ENCODE results near the gene EXOSC9.
A peak's percentile ranks its signal among the peaks of the same experiment; 100 is the strongest.
"Not testable (repeated sequence)": the region's sequence is repeated elsewhere in the genome, so short reads cannot be mapped to it uniquely, and the experiment has no call there.

Gene EXOSC9, protein sequence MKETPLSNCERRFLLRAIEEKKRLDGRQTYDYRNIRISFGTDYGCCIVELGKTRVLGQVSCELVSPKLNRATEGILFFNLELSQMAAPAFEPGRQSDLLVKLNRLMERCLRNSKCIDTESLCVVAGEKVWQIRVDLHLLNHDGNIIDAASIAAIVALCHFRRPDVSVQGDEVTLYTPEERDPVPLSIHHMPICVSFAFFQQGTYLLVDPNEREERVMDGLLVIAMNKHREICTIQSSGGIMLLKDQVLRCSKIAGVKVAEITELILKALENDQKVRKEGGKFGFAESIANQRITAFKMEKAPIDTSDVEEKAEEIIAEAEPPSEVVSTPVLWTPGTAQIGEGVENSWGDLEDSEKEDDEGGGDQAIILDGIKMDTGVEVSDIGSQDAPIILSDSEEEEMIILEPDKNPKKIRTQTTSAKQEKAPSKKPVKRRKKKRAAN

DNA sequence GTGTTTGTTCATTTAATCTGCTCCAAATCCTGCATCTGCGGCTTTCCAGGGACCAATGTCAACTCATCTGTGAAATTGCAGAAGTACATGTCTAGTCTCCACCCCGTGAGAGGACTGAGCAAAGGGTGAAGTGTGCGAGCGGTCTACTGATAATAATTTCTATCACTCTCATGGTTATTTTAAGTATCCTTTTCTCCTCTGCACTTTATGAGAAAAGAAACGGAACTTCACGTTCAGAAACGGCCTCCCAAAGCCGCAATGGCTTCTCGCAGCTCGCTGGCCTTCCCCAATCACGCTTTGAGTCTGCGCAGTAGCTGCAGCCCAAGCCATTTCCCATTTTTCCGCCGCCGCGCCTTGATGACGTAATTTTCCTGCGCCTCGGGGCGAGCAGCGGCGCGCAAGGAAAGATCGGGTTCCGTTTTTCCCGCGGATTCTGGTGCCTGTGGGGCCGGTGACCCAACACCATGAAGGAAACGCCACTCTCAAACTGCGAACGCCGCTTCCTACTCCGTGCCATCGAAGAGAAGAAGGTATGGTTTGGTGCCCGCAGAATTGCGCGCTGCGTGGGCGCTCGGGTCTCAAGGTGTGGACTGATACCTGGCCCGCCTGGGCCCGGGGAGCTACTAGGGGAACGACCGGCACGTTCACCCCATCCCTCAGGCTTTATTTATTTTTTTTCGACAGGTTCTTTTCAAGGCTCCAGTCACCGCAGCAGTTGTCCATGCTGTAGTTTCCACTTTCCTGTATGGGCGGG lies at the start of gene EXOSC9:
Gene EXOSC9 (plus strand): TSS at position 363 of the 754 bp plus-strand sequence. CDS start 102 bp downstream, at position 465.
- TF ChIP-seq, protein P1, sequence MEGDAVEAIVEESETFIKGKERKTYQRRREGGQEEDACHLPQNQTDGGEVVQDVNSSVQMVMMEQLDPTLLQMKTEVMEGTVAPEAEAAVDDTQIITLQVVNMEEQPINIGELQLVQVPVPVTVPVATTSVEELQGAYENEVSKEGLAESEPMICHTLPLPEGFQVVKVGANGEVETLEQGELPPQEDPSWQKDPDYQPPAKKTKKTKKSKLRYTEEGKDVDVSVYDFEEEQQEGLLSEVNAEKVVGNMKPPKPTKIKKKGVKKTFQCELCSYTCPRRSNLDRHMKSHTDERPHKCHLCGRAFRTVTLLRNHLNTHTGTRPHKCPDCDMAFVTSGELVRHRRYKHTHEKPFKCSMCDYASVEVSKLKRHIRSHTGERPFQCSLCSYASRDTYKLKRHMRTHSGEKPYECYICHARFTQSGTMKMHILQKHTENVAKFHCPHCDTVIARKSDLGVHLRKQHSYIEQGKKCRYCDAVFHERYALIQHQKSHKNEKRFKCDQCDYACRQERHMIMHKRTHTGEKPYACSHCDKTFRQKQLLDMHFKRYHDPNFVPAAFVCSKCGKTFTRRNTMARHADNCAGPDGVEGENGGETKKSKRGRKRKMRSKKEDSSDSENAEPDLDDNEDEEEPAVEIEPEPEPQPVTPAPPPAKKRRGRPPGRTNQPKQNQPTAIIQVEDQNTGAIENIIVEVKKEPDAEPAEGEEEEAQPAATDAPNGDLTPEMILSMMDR (IDR thresholded peaks at IDR 0.05; ENCODE audit: unreplicated experiment in 3 of 3), result no peak
- H3K36me3 Mint-ChIP-seq (ENCODE audit: low read depth), result peaks cover 18% of the 10 kb centered on the region
- peak within 1 kb of the TSS; percentile 88 to 93 (median 92) for H3K4me3 Mint-ChIP-seq
- H3K4me1 Mint-ChIP-seq, result peaks cover 20% of the 10 kb centered on the region
- no peaks in the 10 kb centered on the region for H3K27me3 Mint-ChIP-seq (ENCODE audit: low read depth)
- H3K27ac Mint-ChIP-seq, result peak within 1 kb of the TSS; percentile 96 to 99 (median 97)
- no peaks in the 10 kb centered on the region for H3K9me3 Mint-ChIP-seq

DNA sequence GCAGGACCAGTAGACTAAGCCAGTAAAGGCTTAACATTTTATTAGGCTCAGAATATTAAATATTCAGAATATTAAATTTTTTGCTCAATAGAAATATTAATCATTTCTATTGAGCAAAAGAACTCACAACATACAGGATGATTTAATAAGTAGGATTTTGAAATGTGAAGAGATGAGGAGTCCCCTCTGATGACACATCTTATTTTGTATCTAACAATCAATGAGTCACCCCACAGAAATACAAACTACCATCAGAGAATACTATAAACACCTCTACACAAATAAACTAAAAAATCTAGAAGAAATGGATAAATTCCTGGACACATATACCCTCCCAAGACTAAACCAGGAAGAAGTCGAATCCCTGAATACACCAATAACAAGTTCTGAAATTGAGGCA lies 49.0 kb upstream of the EXOSC9 start:
- not testable (repeated sequence) for H3K9me3 Mint-ChIP-seq; H3K27ac Mint-ChIP-seq; H3K4me1 Mint-ChIP-seq; H3K27me3 Mint-ChIP-seq (ENCODE audit: low read depth); H3K4me3 Mint-ChIP-seq; H3K36me3 Mint-ChIP-seq (ENCODE audit: low read depth)

DNA sequence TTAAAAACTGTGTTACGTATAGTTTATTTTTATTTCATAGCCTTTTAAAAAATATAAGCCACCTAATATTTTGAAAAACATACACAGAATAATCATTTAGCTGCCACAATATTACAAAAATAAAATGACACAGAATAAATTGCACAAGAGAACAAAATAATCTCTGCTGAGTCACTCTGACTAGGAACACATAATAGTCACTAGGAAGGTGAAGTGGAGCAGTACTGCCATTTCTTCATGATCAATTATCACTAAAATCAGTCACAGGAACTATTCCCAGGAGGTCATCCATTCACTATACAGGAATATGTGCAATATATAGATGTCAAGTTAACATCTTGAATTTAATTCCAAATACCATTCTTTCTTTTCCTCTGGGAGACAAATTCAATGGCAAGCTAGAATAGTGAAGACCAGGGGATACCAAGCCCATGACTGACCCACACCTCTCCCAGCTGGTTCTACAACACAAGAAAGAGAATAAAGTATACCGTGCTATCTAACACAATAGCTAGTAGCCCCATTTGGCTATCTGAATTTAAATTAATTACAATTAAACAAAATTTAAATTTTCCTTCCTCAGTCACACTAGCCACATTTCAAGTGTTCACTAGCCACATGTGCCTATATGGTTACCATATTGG lies 42.1 kb upstream of the EXOSC9 start:
- no peaks in the 10 kb centered on the region for H3K4me1 Mint-ChIP-seq
- TF ChIP-seq, protein P1 (IDR thresholded peaks at IDR 0.05; ENCODE audit: unreplicated experiment in 3 of 3), result no peak
- H3K4me3 Mint-ChIP-seq, result no peak overlapping the region
- H3K27ac Mint-ChIP-seq, result no peak overlapping the region
- H3K36me3 Mint-ChIP-seq (ENCODE audit: low read depth), result no peaks in the 10 kb centered on the region
- peaks cover 2% of the 10 kb centered on the region for H3K9me3 Mint-ChIP-seq
- peaks cover 48% of the 10 kb centered on the region for H3K27me3 Mint-ChIP-seq (ENCODE audit: low read depth)

DNA sequence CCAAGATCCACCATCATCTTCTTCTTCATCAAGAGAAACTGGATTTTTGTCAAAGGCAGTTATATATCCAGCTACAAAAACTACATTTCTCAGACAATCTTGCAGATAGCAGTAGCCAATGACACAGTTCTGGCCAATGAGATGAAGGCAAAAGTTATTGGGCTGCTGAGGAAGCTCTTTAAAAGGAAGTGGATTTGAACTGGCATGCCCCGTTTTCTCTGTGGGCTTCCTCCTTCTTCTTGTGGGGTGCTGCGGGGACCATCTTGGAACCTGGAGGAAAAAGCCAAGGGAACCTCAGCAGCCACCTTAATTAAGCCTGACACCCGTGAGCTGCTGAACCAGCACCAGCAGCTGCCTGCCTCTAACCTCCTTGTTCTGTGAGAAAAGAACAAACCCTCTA lies 40.9 kb upstream of the EXOSC9 start:
- peaks cover 2% of the 10 kb centered on the region for H3K9me3 Mint-ChIP-seq
- H3K27ac Mint-ChIP-seq, result no peak overlapping the region
- H3K27me3 Mint-ChIP-seq (ENCODE audit: low read depth), result peaks cover 55% of the 10 kb centered on the region
- H3K36me3 Mint-ChIP-seq (ENCODE audit: low read depth), result no peaks in the 10 kb centered on the region
- TF ChIP-seq, protein P1 (IDR thresholded peaks at IDR 0.05; ENCODE audit: unreplicated experiment in 3 of 3), result no peak
- no peak overlapping the region for H3K4me3 Mint-ChIP-seq
- H3K4me1 Mint-ChIP-seq, result peaks cover 1% of the 10 kb centered on the region

DNA sequence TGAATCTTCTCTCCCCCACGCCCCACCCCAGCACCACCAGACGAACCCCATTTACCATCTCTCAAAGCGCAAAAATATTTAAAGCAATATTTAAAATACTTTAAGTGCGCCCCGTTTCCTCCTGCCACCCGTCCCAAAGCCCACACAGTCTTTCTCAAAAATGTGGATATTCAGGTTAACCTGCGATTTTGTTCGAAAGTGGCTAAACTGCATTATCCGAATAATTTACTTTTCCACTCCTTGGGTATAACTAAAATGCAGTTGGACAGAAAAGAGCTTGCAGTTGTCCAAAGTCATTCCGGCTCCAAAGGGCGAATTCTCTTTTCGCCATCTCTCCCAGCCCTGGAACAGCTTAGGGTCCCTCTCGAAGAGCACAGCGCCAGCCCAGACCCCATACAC lies 36.8 kb upstream of the EXOSC9 start:
- TF ChIP-seq, protein P1 (IDR thresholded peaks at IDR 0.05; ENCODE audit: unreplicated experiment in 3 of 3), result no peak
- peaks cover 86% of the 10 kb centered on the region for H3K27me3 Mint-ChIP-seq (ENCODE audit: low read depth)
- H3K36me3 Mint-ChIP-seq (ENCODE audit: low read depth), result no peaks in the 10 kb centered on the region
- no peak overlapping the region for H3K27ac Mint-ChIP-seq
- H3K4me1 Mint-ChIP-seq, result peaks cover 6% of the 10 kb centered on the region
- no peaks in the 10 kb centered on the region for H3K9me3 Mint-ChIP-seq
- peak overlapping the region; percentile 78 to 90 (median 87) for H3K4me3 Mint-ChIP-seq

Data from nephron (organoid).